ENCODE results near the gene BAZ2A.

The BAZ2A gene

GRCh38 chr12:56626701-56627100 is 3.4 kb downstream of the BAZ2A start:
- Histone ChIP-seq H3K4me3 (ENCODE audit: low read length in 2 of 2) (no peak overlapping the region), H3K9ac (ENCODE audit: low read length in 2 of 2) (no peak overlapping the region), H3K27me3 (ENCODE audit: control insufficient read depth in 1 of 2, insufficient read depth in 2 of 2, low read length in 2 of 2) (no peaks in the 10 kb centered on the region), H3K27ac (ENCODE audit: low read length) (no peak overlapping the region), H3K9me3 (ENCODE audit: control insufficient read depth in 2 of 2, low read length in 2 of 2) (no peaks in the 10 kb centered on the region), H3K4me1 (ENCODE audit: control insufficient read depth, insufficient read depth, low read length) (peaks cover 22% of the 10 kb centered on the region), H3K36me3 (ENCODE audit: control insufficient read depth in 2 of 2, insufficient read depth in 2 of 2, low read length in 2 of 2) (peaks cover 0 to 2% of the 10 kb centered on the region in 2 donors)

GRCh38 chr12:56622535-56622934 is 7.6 kb downstream of the BAZ2A start:
- no peak overlapping the region for H3K9ac ChIP-seq (ENCODE audit: low read length in 2 of 2)
- peaks cover 8% of the 10 kb centered on the region for H3K4me1 ChIP-seq (ENCODE audit: control insufficient read depth, insufficient read depth, low read length)
- H3K27me3 ChIP-seq (ENCODE audit: control insufficient read depth in 1 of 2, insufficient read depth in 2 of 2, low read length in 2 of 2), result no peaks in the 10 kb centered on the region
- peaks cover 5 to 9% of the 10 kb centered on the region in 2 donors for H3K36me3 ChIP-seq (ENCODE audit: control insufficient read depth in 2 of 2, insufficient read depth in 2 of 2, low read length in 2 of 2)
- no peak overlapping the region for H3K4me3 ChIP-seq (ENCODE audit: low read length in 2 of 2)
- no peaks in the 10 kb centered on the region for H3K9me3 ChIP-seq (ENCODE audit: control insufficient read depth in 2 of 2, low read length in 2 of 2)
- H3K27ac ChIP-seq (ENCODE audit: low read length), result no peak overlapping the region

GRCh38 chr12:56616925-56617324 is 13.2 kb downstream of the BAZ2A start:
- Histone ChIP-seq H3K9ac (ENCODE audit: low read length in 2 of 2) (no peak overlapping the region), H3K27me3 (ENCODE audit: control insufficient read depth in 1 of 2, insufficient read depth in 2 of 2, low read length in 2 of 2) (no peaks in the 10 kb centered on the region), H3K27ac (ENCODE audit: low read length) (no peak overlapping the region), H3K36me3 (ENCODE audit: control insufficient read depth in 2 of 2, insufficient read depth in 2 of 2, low read length in 2 of 2) (peaks cover 51 to 59% of the 10 kb centered on the region in 2 donors), H3K9me3 (ENCODE audit: control insufficient read depth in 2 of 2, low read length in 2 of 2) (no peaks in the 10 kb centered on the region), H3K4me3 (ENCODE audit: low read length in 2 of 2) (no peak overlapping the region), H3K4me1 (ENCODE audit: control insufficient read depth, insufficient read depth, low read length) (peaks cover 10% of the 10 kb centered on the region)

GRCh38 chr12:56616244-56616643 is 13.9 kb downstream of the BAZ2A start:
- Histone ChIP-seq H3K9me3 (ENCODE audit: control insufficient read depth in 2 of 2, low read length in 2 of 2) (no peaks in the 10 kb centered on the region), H3K36me3 (ENCODE audit: control insufficient read depth in 2 of 2, insufficient read depth in 2 of 2, low read length in 2 of 2) (peaks cover 58 to 65% of the 10 kb centered on the region in 2 donors), H3K27ac (ENCODE audit: low read length) (no peak overlapping the region), H3K27me3 (ENCODE audit: control insufficient read depth in 1 of 2, insufficient read depth in 2 of 2, low read length in 2 of 2) (no peaks in the 10 kb centered on the region), H3K9ac (ENCODE audit: low read length in 2 of 2) (no peak overlapping the region), H3K4me1 (ENCODE audit: control insufficient read depth, insufficient read depth, low read length) (peaks cover 10% of the 10 kb centered on the region), H3K4me3 (ENCODE audit: low read length in 2 of 2) (no peak overlapping the region)

- Histone ChIP-seq H3K4me1 (ENCODE audit: control insufficient read depth, insufficient read depth, low read length) (peaks cover 8% of the 10 kb centered on the region), H3K9ac (ENCODE audit: low read length in 2 of 2) (no peak overlapping the region), H3K36me3 (ENCODE audit: control insufficient read depth in 2 of 2, insufficient read depth in 2 of 2, low read length in 2 of 2) (peaks cover 69 to 76% of the 10 kb centered on the region in 2 donors), H3K9me3 (ENCODE audit: control insufficient read depth in 2 of 2, low read length in 2 of 2) (no peaks in the 10 kb centered on the region), H3K4me3 (ENCODE audit: low read length in 2 of 2) (no peak overlapping the region), H3K27ac (ENCODE audit: low read length) (no peak overlapping the region), H3K27me3 (ENCODE audit: control insufficient read depth in 1 of 2, insufficient read depth in 2 of 2, low read length in 2 of 2) (no peaks in the 10 kb centered on the region)
Observed at GRCh38 chr12:56614627-56615026, 15.5 kb downstream of the BAZ2A start.

GRCh38 chr12:56604355-56604754 is 25.8 kb downstream of the BAZ2A start:
- Histone ChIP-seq H3K27ac (ENCODE audit: low read length) (no peak overlapping the region), H3K9me3 (ENCODE audit: control insufficient read depth in 2 of 2, low read length in 2 of 2) (no peaks in the 10 kb centered on the region), H3K4me3 (ENCODE audit: low read length in 2 of 2) (no peak overlapping the region), H3K4me1 (ENCODE audit: control insufficient read depth, insufficient read depth, low read length) (no peaks in the 10 kb centered on the region), H3K27me3 (ENCODE audit: control insufficient read depth in 1 of 2, insufficient read depth in 2 of 2, low read length in 2 of 2) (no peaks in the 10 kb centered on the region), H3K9ac (ENCODE audit: low read length in 2 of 2) (no peak overlapping the region), H3K36me3 (ENCODE audit: control insufficient read depth in 2 of 2, insufficient read depth in 2 of 2, low read length in 2 of 2) (peaks cover 79 to 82% of the 10 kb centered on the region in 2 donors)

- no peaks in the 10 kb centered on the region for H3K4me1 ChIP-seq (ENCODE audit: control insufficient read depth, insufficient read depth, low read length)
- peaks cover 91 to 94% of the 10 kb centered on the region in 2 donors for H3K36me3 ChIP-seq (ENCODE audit: control insufficient read depth in 2 of 2, insufficient read depth in 2 of 2, low read length in 2 of 2)
- no peaks in the 10 kb centered on the region for H3K27me3 ChIP-seq (ENCODE audit: control insufficient read depth in 1 of 2, insufficient read depth in 2 of 2, low read length in 2 of 2)
- no peak overlapping the region for H3K27ac ChIP-seq (ENCODE audit: low read length)
- H3K9ac ChIP-seq (ENCODE audit: low read length in 2 of 2), result no peak overlapping the region
- H3K9me3 ChIP-seq (ENCODE audit: control insufficient read depth in 2 of 2, low read length in 2 of 2), result no peaks in the 10 kb centered on the region
- no peak overlapping the region for H3K4me3 ChIP-seq (ENCODE audit: low read length in 2 of 2)
Observed at GRCh38 chr12:56602239-56602638, 27.9 kb downstream of the BAZ2A start.

GRCh38 chr12:56601503-56601902 is 28.6 kb downstream of the BAZ2A start:
- no peak overlapping the region for H3K9ac ChIP-seq (ENCODE audit: low read length in 2 of 2)
- H3K9me3 ChIP-seq (ENCODE audit: control insufficient read depth in 2 of 2, low read length in 2 of 2), result no peaks in the 10 kb centered on the region
- no peaks in the 10 kb centered on the region for H3K4me1 ChIP-seq (ENCODE audit: control insufficient read depth, insufficient read depth, low read length)
- H3K36me3 ChIP-seq (ENCODE audit: control insufficient read depth in 2 of 2, insufficient read depth in 2 of 2, low read length in 2 of 2), result peaks cover 88 to 92% of the 10 kb centered on the region in 2 donors
- H3K27me3 ChIP-seq (ENCODE audit: control insufficient read depth in 1 of 2, insufficient read depth in 2 of 2, low read length in 2 of 2), result no peaks in the 10 kb centered on the region
- no peak overlapping the region for H3K27ac ChIP-seq (ENCODE audit: low read length)
- H3K4me3 ChIP-seq (ENCODE audit: low read length in 2 of 2), result no peak overlapping the region

- H3K36me3 ChIP-seq (ENCODE audit: control insufficient read depth in 2 of 2, insufficient read depth in 2 of 2, low read length in 2 of 2), result peaks cover 81 to 85% of the 10 kb centered on the region in 2 donors
- H3K27me3 ChIP-seq (ENCODE audit: control insufficient read depth in 1 of 2, insufficient read depth in 2 of 2, low read length in 2 of 2), result no peaks in the 10 kb centered on the region
- H3K4me1 ChIP-seq (ENCODE audit: control insufficient read depth, insufficient read depth, low read length), result no peaks in the 10 kb centered on the region
- H3K9me3 ChIP-seq (ENCODE audit: control insufficient read depth in 2 of 2, low read length in 2 of 2), result no peaks in the 10 kb centered on the region
- H3K27ac ChIP-seq (ENCODE audit: low read length), result no peak overlapping the region
- no peak overlapping the region for H3K4me3 ChIP-seq (ENCODE audit: low read length in 2 of 2)
- no peak overlapping the region for H3K9ac ChIP-seq (ENCODE audit: low read length in 2 of 2)
Observed at GRCh38 chr12:56600753-56601152, 29.4 kb downstream of the BAZ2A start.

GRCh38 chr12:56599797-56600196 is 30.3 kb downstream of the BAZ2A start:
- no peak overlapping the region for H3K9ac ChIP-seq (ENCODE audit: low read length in 2 of 2)
- H3K4me3 ChIP-seq (ENCODE audit: low read length in 2 of 2), result no peak overlapping the region
- peaks cover 75 to 82% of the 10 kb centered on the region in 2 donors for H3K36me3 ChIP-seq (ENCODE audit: control insufficient read depth in 2 of 2, insufficient read depth in 2 of 2, low read length in 2 of 2)
- H3K27me3 ChIP-seq (ENCODE audit: control insufficient read depth in 1 of 2, insufficient read depth in 2 of 2, low read length in 2 of 2), result no peaks in the 10 kb centered on the region
- no peaks in the 10 kb centered on the region for H3K9me3 ChIP-seq (ENCODE audit: control insufficient read depth in 2 of 2, low read length in 2 of 2)
- no peak overlapping the region for H3K27ac ChIP-seq (ENCODE audit: low read length)
- H3K4me1 ChIP-seq (ENCODE audit: control insufficient read depth, insufficient read depth, low read length), result no peaks in the 10 kb centered on the region

- no peak overlapping the region for H3K4me3 ChIP-seq (ENCODE audit: low read length in 2 of 2)
- no peaks in the 10 kb centered on the region for H3K9me3 ChIP-seq (ENCODE audit: control insufficient read depth in 2 of 2, low read length in 2 of 2)
- H3K27ac ChIP-seq (ENCODE audit: low read length), result no peak overlapping the region
- peaks cover 67 to 74% of the 10 kb centered on the region in 2 donors for H3K36me3 ChIP-seq (ENCODE audit: control insufficient read depth in 2 of 2, insufficient read depth in 2 of 2, low read length in 2 of 2)
- no peaks in the 10 kb centered on the region for H3K27me3 ChIP-seq (ENCODE audit: control insufficient read depth in 1 of 2, insufficient read depth in 2 of 2, low read length in 2 of 2)
- H3K4me1 ChIP-seq (ENCODE audit: control insufficient read depth, insufficient read depth, low read length), result peaks cover 2% of the 10 kb centered on the region
- no peak overlapping the region for H3K9ac ChIP-seq (ENCODE audit: low read length in 2 of 2)
Observed at GRCh38 chr12:56599041-56599440, 31.1 kb downstream of the BAZ2A start.
